ENCODE data around the gene SLC19A1. TPM values are rescaled to one million over a fixed set of nuclear protein-coding genes. Genes with fewer than 3 reads are reported as not detected.

Gene SLC19A1
- total RNA-seq, 2 donors from 2014 or later, result 10.8 to 13.7 TPM

GRCh38 chr21:45525153-45525909 lies 16.9 kb downstream of the SLC19A1 start:
- Mint-ChIP-seq H3K4me1 (peaks cover 3% of the 10 kb centered on the region), H3K27me3 (no peaks in the 10 kb centered on the region)
- DNase-seq, result peak in 1 of 3 donors; percentile 6

GRCh38 chr21:45524756-45525152 lies 17.5 kb downstream of the SLC19A1 start:
- no peaks in the 10 kb centered on the region for H3K9me3 ChIP-seq (ENCODE audit: control insufficient read depth, low read length, poor library complexity, severe bottlenecking)
- H3K36me3 Mint-ChIP-seq (ENCODE audit: low read depth), result no peaks in the 10 kb centered on the region
- no peak overlapping the region for H3K4me3 Mint-ChIP-seq
- H3K27ac Mint-ChIP-seq, result no peak overlapping the region
- peaks cover 3% of the 10 kb centered on the region for H3K4me1 Mint-ChIP-seq
- no peak for ATAC-seq
- DNase-seq, result no peak
- no peaks in the 10 kb centered on the region for H3K27me3 Mint-ChIP-seq

More at GRCh38 chr21:45525153-45525909, 16.9 kb downstream of the SLC19A1 start:
- H3K36me3 Mint-ChIP-seq (ENCODE audit: low read depth), result no peaks in the 10 kb centered on the region
- H3K27ac Mint-ChIP-seq, result no peak overlapping the region
- ATAC-seq, result no peak
- no peak overlapping the region for H3K4me3 Mint-ChIP-seq
- no peaks in the 10 kb centered on the region for H3K9me3 ChIP-seq (ENCODE audit: control insufficient read depth, low read length, poor library complexity, severe bottlenecking)

- ATAC-seq (no peak), DNase-seq (peak in 1 of 3 donors; percentile 9)
- Mint-ChIP-seq H3K4me1 (peaks cover 3% of the 10 kb centered on the region), H3K4me3 (no peak overlapping the region), H3K36me3 (ENCODE audit: low read depth) (no peaks in the 10 kb centered on the region), H3K27me3 (no peaks in the 10 kb centered on the region), H3K27ac (no peak overlapping the region)
- no peaks in the 10 kb centered on the region for H3K9me3 ChIP-seq (ENCODE audit: control insufficient read depth, low read length, poor library complexity, severe bottlenecking)
Measured at GRCh38 chr21:45523411-45524101, 18.7 kb downstream of the SLC19A1 start.

- Mint-ChIP-seq H3K4me1 (peaks cover 4% of the 10 kb centered on the region), H3K4me3 (no peak overlapping the region), H3K27ac (no peak overlapping the region), H3K27me3 (no peaks in the 10 kb centered on the region), H3K36me3 (ENCODE audit: low read depth) (no peaks in the 10 kb centered on the region)
- H3K9me3 ChIP-seq (ENCODE audit: control insufficient read depth, low read length, poor library complexity, severe bottlenecking), result no peaks in the 10 kb centered on the region
- DNase-seq, result peak in 1 of 3 donors; percentile 2
- no peak for ATAC-seq
Measured at GRCh38 chr21:45522986-45523385, 19.3 kb downstream of the SLC19A1 start.

- Mint-ChIP-seq H3K27ac (no peak overlapping the region), H3K36me3 (ENCODE audit: low read depth) (peaks cover 2% of the 10 kb centered on the region)
- DNase-seq, result no peak
Measured at GRCh38 chr21:45522381-45522780, 19.9 kb downstream of the SLC19A1 start.

GRCh38 chr21:45521241-45521640 lies 21.0 kb downstream of the SLC19A1 start:
- Mint-ChIP-seq H3K4me1 (peaks cover 3% of the 10 kb centered on the region), H3K27me3 (no peaks in the 10 kb centered on the region), H3K27ac (no peak overlapping the region), H3K4me3 (no peak overlapping the region), H3K36me3 (ENCODE audit: low read depth) (peaks cover 2% of the 10 kb centered on the region)
- no peak for ATAC-seq
- no peaks in the 10 kb centered on the region for H3K9me3 ChIP-seq (ENCODE audit: control insufficient read depth, low read length, poor library complexity, severe bottlenecking)
- no peak for DNase-seq

More at GRCh38 chr21:45522381-45522780, 19.9 kb downstream of the SLC19A1 start:
- H3K4me1 Mint-ChIP-seq, result peaks cover 6% of the 10 kb centered on the region
- H3K27me3 Mint-ChIP-seq, result no peaks in the 10 kb centered on the region
- H3K9me3 ChIP-seq (ENCODE audit: control insufficient read depth, low read length, poor library complexity, severe bottlenecking), result no peaks in the 10 kb centered on the region
- no peak for ATAC-seq
- no peak overlapping the region for H3K4me3 Mint-ChIP-seq

GRCh38 chr21:45519182-45519581 lies 23.1 kb downstream of the SLC19A1 start:
- no peak for ATAC-seq
- peaks cover 2% of the 10 kb centered on the region for H3K36me3 Mint-ChIP-seq (ENCODE audit: low read depth)
- peaks cover 3% of the 10 kb centered on the region for H3K4me1 Mint-ChIP-seq
- DNase-seq, result no peak
- no peak overlapping the region for H3K4me3 Mint-ChIP-seq
- H3K9me3 ChIP-seq (ENCODE audit: control insufficient read depth, low read length, poor library complexity, severe bottlenecking), result no peaks in the 10 kb centered on the region
- no peaks in the 10 kb centered on the region for H3K27me3 Mint-ChIP-seq
- no peak overlapping the region for H3K27ac Mint-ChIP-seq

GRCh38 chr21:45518742-45519141 lies 23.5 kb downstream of the SLC19A1 start:
- DNase-seq (no peak), ATAC-seq (no peak)
- H3K4me3 Mint-ChIP-seq, result no peak overlapping the region
- peaks cover 5% of the 10 kb centered on the region for H3K4me1 Mint-ChIP-seq
- peaks cover 2% of the 10 kb centered on the region for H3K36me3 Mint-ChIP-seq (ENCODE audit: low read depth)
- H3K9me3 ChIP-seq (ENCODE audit: control insufficient read depth, low read length, poor library complexity, severe bottlenecking), result no peaks in the 10 kb centered on the region
- no peak overlapping the region for H3K27ac Mint-ChIP-seq
- H3K27me3 Mint-ChIP-seq, result no peaks in the 10 kb centered on the region

- Mint-ChIP-seq H3K36me3 (ENCODE audit: low read depth) (peaks cover 2% of the 10 kb centered on the region), H3K4me3 (no peak overlapping the region), H3K4me1 (peaks cover 8% of the 10 kb centered on the region), H3K27ac (peak overlapping the region; percentile 54), H3K27me3 (no peaks in the 10 kb centered on the region)
- DNase-seq (peak in 1 of 3 donors; percentile 3), ATAC-seq (peak; percentile 68)
- H3K9me3 ChIP-seq (ENCODE audit: control insufficient read depth, low read length, poor library complexity, severe bottlenecking), result no peaks in the 10 kb centered on the region
Measured at GRCh38 chr21:45517249-45518065, 24.8 kb downstream of the SLC19A1 start.

- no peaks in the 10 kb centered on the region for H3K9me3 ChIP-seq (ENCODE audit: control insufficient read depth, low read length, poor library complexity, severe bottlenecking)
- peaks cover 8% of the 10 kb centered on the region for H3K4me1 Mint-ChIP-seq
- no peaks in the 10 kb centered on the region for H3K27me3 Mint-ChIP-seq
- peaks cover 2% of the 10 kb centered on the region for H3K36me3 Mint-ChIP-seq (ENCODE audit: low read depth)
- ATAC-seq (no peak), DNase-seq (no peak)
- peak overlapping the region; percentile 54 for H3K27ac Mint-ChIP-seq
- H3K4me3 Mint-ChIP-seq, result no peak overlapping the region
Measured at GRCh38 chr21:45516671-45517151, 25.5 kb downstream of the SLC19A1 start.

- H3K9me3 ChIP-seq (ENCODE audit: control insufficient read depth, low read length, poor library complexity, severe bottlenecking), result no peaks in the 10 kb centered on the region
- H3K4me3 Mint-ChIP-seq, result no peak overlapping the region
- peaks cover 8% of the 10 kb centered on the region for H3K4me1 Mint-ChIP-seq
- H3K27ac Mint-ChIP-seq, result no peak overlapping the region
- H3K27me3 Mint-ChIP-seq, result no peaks in the 10 kb centered on the region
- H3K36me3 Mint-ChIP-seq (ENCODE audit: low read depth), result peaks cover 2% of the 10 kb centered on the region
- ATAC-seq (no peak), DNase-seq (no peak)
Measured at GRCh38 chr21:45516071-45516670, 26.1 kb downstream of the SLC19A1 start.

GRCh38 chr21:45515241-45516061 lies 26.8 kb downstream of the SLC19A1 start:
- Mint-ChIP-seq H3K27me3 (no peaks in the 10 kb centered on the region), H3K4me3 (no peak overlapping the region), H3K27ac (no peak overlapping the region), H3K36me3 (ENCODE audit: low read depth) (peaks cover 2% of the 10 kb centered on the region), H3K4me1 (peaks cover 8% of the 10 kb centered on the region)
- no peaks in the 10 kb centered on the region for H3K9me3 ChIP-seq (ENCODE audit: control insufficient read depth, low read length, poor library complexity, severe bottlenecking)
- DNase-seq (no peak), ATAC-seq (no peak)

Data from T-helper 17 cell (primary cell).